Smooth muscle cell (in vitro differentiated cells): ENCODE measurements around the gene CPNE1. TPM values are rescaled to one million over a fixed set of nuclear protein-coding genes. Genes with fewer than 3 reads are reported as not detected.

ENCODE experiments used
- DNase-seq: peaks from one replicate; lab custom pipeline; 2025; ENCODE audit not compliant: unreplicated experiment; lab: John Stamatoyannopoulos, UW
- H2AFZ ChIP-seq: fragments of 200-600 bp; sonication (generic); 2 replicates; pipeline ENCODE4 v1.6.0; 2016; ENCODE audit warnings: antibody characterized with exemption, low read depth, mild to moderate bottlenecking
- H3F3A ChIP-seq: fragments of 200-600 bp; sonication (generic); 2 replicates; pipeline ENCODE4 v1.6.0; 2017; ENCODE audit warnings: antibody characterized with exemption, low read depth
- H3K27ac ChIP-seq: fragments of 200-600 bp; sonication (generic); 2 replicates; pipeline ENCODE4 v1.5.1; 2016; ENCODE audit warnings: low read depth, mild to moderate bottlenecking
- H3K27me3 ChIP-seq: fragments of 200-600 bp; sonication (generic); 2 replicates; pipeline ENCODE4 v1.6.1; 2016; ENCODE audit warnings: low read depth, mild to moderate bottlenecking
- H3K36me3 ChIP-seq: fragments of 200-600 bp; sonication (generic); 2 replicates; pipeline ENCODE4 v1.5.1; 2016; ENCODE audit warnings: low read depth
- H3K4me1 ChIP-seq: fragments of 200-600 bp; sonication (generic); 2 replicates; pipeline ENCODE4 v1.5.1; 2016; ENCODE audit warnings: low read depth
- H3K4me2 ChIP-seq: fragments of 200-600 bp; sonication (generic); 2 replicates; pipeline ENCODE4 v1.6.0; 2016; ENCODE audit warnings: mild to moderate bottlenecking
- H3K4me3 ChIP-seq: fragments of 200-600 bp; sonication (generic); 2 replicates; pipeline ENCODE4 v1.5.1; 2016; ENCODE audit warnings: mild to moderate bottlenecking
- H3K79me2 ChIP-seq: fragments of 200-600 bp; sonication (generic); 2 replicates; pipeline ENCODE4 v1.6.0; 2016; ENCODE audit warnings: low read depth, mild to moderate bottlenecking
- H3K9ac ChIP-seq: fragments of 200-600 bp; sonication (generic); 2 replicates; pipeline ENCODE4 v1.6.0; 2016; ENCODE audit warnings: low read depth
- H3K9me3 ChIP-seq: fragments of 200-600 bp; sonication (generic); replicated peaks from 2 replicates; pipeline ENCODE4 v1.5.1; 2016; ENCODE audit warnings: low read depth
- H4K20me1 ChIP-seq: fragments of 200-600 bp; sonication (generic); 2 replicates; pipeline ENCODE4 v1.6.0; 2016; ENCODE audit warnings: low read depth
- CTCF ChIP-seq: fragments of 200-600 bp; sonication (generic); IDR thresholded peaks from 2 replicates; pipeline ENCODE4 v1.5.1; 2017; ENCODE audit warnings: borderline replicate concordance, mild to moderate bottlenecking, antibody characterized with exemption; ENCODE audit not compliant: insufficient read depth, poor library complexity, severe bottlenecking
- WGBS: methylation state at CpG from one replicate; pipeline ENCODE4 v1.1.7; 2016; ENCODE audit warnings: low lambda C conversion rate; 5-methylcytosine and 5-hydroxymethylcytosine counted together
- polyA plus RNA-seq: library from polyadenylated mRNA; unstranded; fragments of >200 nt; fragmentation: Nextera tagmentation; extraction: Ambion mirVana; gene quantifications from 2 replicates; pipeline ENCODE4 v1.2.1, GENCODE V29; 2016
- total RNA-seq: library from RNA; depleted of rRNA; stranded (reverse); fragments of >200 nt; gene quantifications from 2 replicates; pipeline ENCODE4 v1.2.3, GENCODE V29; 2014

Gene CPNE1
- total and polyA plus RNA-seq, 2 experiments from 2014 or later, result 140 to 156 TPM

- H3K9me3 ChIP-seq, result no peaks in the 10 kb centered on the region
- H3K79me2 ChIP-seq, result peaks cover 100% of the 10 kb centered on the region
- H3K27ac ChIP-seq, result no peak overlapping the region
- DNase-seq, result no peak
- WGBS, result 97% methylated on average over 3 of the region's 3 CpGs
- peaks cover 100% of the 10 kb centered on the region for H4K20me1 ChIP-seq
- peaks cover 4% of the 10 kb centered on the region for H3K36me3 ChIP-seq
- no peak overlapping the region for H3K9ac ChIP-seq
- H3K4me1 ChIP-seq, result no peaks in the 10 kb centered on the region
- H3K27me3 ChIP-seq, result no peaks in the 10 kb centered on the region
- H3F3A ChIP-seq, result no peaks in the 10 kb centered on the region
- TF ChIP-seq CTCF, result no peak
- H3K4me3 ChIP-seq, result no peak overlapping the region
- no peak overlapping the region for H2AFZ ChIP-seq
- no peak overlapping the region for H3K4me2 ChIP-seq
Measured at GRCh38 chr20:35653430-35653734, 11.3 kb downstream of the CPNE1 start.

GRCh38 chr20:35652641-35653429 is 11.9 kb downstream of the CPNE1 start:
- Histone ChIP-seq H3K79me2 (peaks cover 100% of the 10 kb centered on the region), H4K20me1 (peaks cover 100% of the 10 kb centered on the region), H3K4me2 (no peak overlapping the region), H2AFZ (no peak overlapping the region), H3K27ac (no peak overlapping the region), H3K36me3 (peaks cover 4% of the 10 kb centered on the region), H3F3A (no peaks in the 10 kb centered on the region), H3K9me3 (no peaks in the 10 kb centered on the region), H3K9ac (no peak overlapping the region), H3K4me3 (no peak overlapping the region), H3K27me3 (no peaks in the 10 kb centered on the region), H3K4me1 (no peaks in the 10 kb centered on the region)
- TF ChIP-seq CTCF, result no peak
- no peak for DNase-seq
- 97% methylated on average over 13 of the region's 13 CpGs for WGBS

GRCh38 chr20:35651958-35652357 is 12.7 kb downstream of the CPNE1 start:
- no peaks in the 10 kb centered on the region for H3K27me3 ChIP-seq
- H4K20me1 ChIP-seq, result peaks cover 100% of the 10 kb centered on the region
- H3K4me3 ChIP-seq, result no peak overlapping the region
- DNase-seq, result no peak
- no peaks in the 10 kb centered on the region for H3F3A ChIP-seq
- peaks cover 100% of the 10 kb centered on the region for H3K79me2 ChIP-seq
- H3K4me1 ChIP-seq, result no peaks in the 10 kb centered on the region
- no peak overlapping the region for H3K27ac ChIP-seq
- H3K9ac ChIP-seq, result no peak overlapping the region
- no peaks in the 10 kb centered on the region for H3K9me3 ChIP-seq
- peaks cover 4% of the 10 kb centered on the region for H3K36me3 ChIP-seq
- no peak for TF ChIP-seq CTCF
- H3K4me2 ChIP-seq, result no peak overlapping the region
- no peak overlapping the region for H2AFZ ChIP-seq

- Histone ChIP-seq H4K20me1 (peaks cover 100% of the 10 kb centered on the region), H3F3A (no peaks in the 10 kb centered on the region), H3K79me2 (peaks cover 100% of the 10 kb centered on the region), H3K27me3 (no peaks in the 10 kb centered on the region), H2AFZ (no peak overlapping the region), H3K9ac (no peak overlapping the region), H3K27ac (no peak overlapping the region), H3K4me2 (no peak overlapping the region), H3K4me1 (no peaks in the 10 kb centered on the region), H3K4me3 (no peak overlapping the region), H3K36me3 (peaks cover 4% of the 10 kb centered on the region), H3K9me3 (no peaks in the 10 kb centered on the region)
- DNase-seq, result no peak
- TF ChIP-seq CTCF, result no peak
- 93% methylated on average over 3 of the region's 3 CpGs for WGBS
Measured at GRCh38 chr20:35650632-35651031, 14.1 kb downstream of the CPNE1 start.
